Common myeloid progenitor, CD34-positive (primary cell): ENCODE results near the gene RNF180.
"Not testable (repeated sequence)": the region's sequence is repeated elsewhere in the genome, so short reads cannot be mapped to it uniquely, and the experiment has no call there.

Experiments used
- CTCF ChIA-PET: fragments of 350-600 bp; sonication (Branson Sonifier 250); formaldehyde crosslinking; loops from one replicate; lab custom pipeline; 2021; ENCODE audit warnings: antibody characterized with exemption; lab: Charles Lee
- POLR2A ChIA-PET: fragments of 350-600 bp; sonication (Branson Sonifier 250); formaldehyde crosslinking; loops from one replicate; lab custom pipeline; 2021; ENCODE audit warnings: antibody characterized with exemption; lab: Charles Lee
- DNase-seq, 3 donors: peaks; one replicate each; pipeline versions ENCODE4 v3.0.0 to v3.0.0-alpha.2; 2013
- H3K27ac ChIP-seq, 2 experiments: 1 replicate in 1 of 2; 2 replicates in 1 of 2; pipeline ENCODE4 v1.7.0; 2013; ENCODE audit warnings: inconsistent platforms in 2 of 2, low read length in 2 of 2, mild to moderate bottlenecking in 2 of 2, low read depth in 1 of 2, moderate library complexity in 1 of 2; ENCODE audit not compliant: severe bottlenecking in 2 of 2, insufficient read depth in 1 of 2, poor library complexity in 1 of 2
- H3K27me3 ChIP-seq, 5 experiments: replicated peaks in 2 of 5; 1 replicate in 3 of 5; 2 replicates in 2 of 5; pipeline versions ENCODE4 v1.6.1 to v1.7.0; 2013; ENCODE audit warnings: low read length in 4 of 5, mild to moderate bottlenecking in 2 of 5, moderate library complexity in 2 of 5, inconsistent platforms in 1 of 5; ENCODE audit not compliant: insufficient read depth in 5 of 5, control insufficient read depth in 4 of 5
- H3K36me3 ChIP-seq, 4 experiments: 1 replicate in 2 of 4; 2 replicates in 2 of 4; pipeline versions ENCODE4 v1.6.1 to v1.7.0; 2013; ENCODE audit warnings: low read length in 3 of 4, control low read depth in 1 of 4, mild to moderate bottlenecking in 1 of 4; ENCODE audit not compliant: control insufficient read depth in 4 of 4, insufficient read depth in 4 of 4
- H3K4me1 ChIP-seq, 4 experiments: 1 replicate in 3 of 4; 2 replicates in 1 of 4; pipeline versions ENCODE4 v1.6.1 to v1.7.1; 2013; ENCODE audit warnings: low read length in 3 of 4, mild to moderate bottlenecking in 3 of 4, control low read depth in 1 of 4, inconsistent platforms in 1 of 4, moderate library complexity in 1 of 4; ENCODE audit not compliant: control insufficient read depth in 4 of 4, insufficient read depth in 4 of 4; ENCODE audit errors: control extremely low read depth in 1 of 4
- H3K4me3 ChIP-seq, 7 experiments: 1 replicate in 4 of 7; 2 replicates in 3 of 7; pipeline versions ENCODE4 v1.5.1 to v1.7.0; 2013; ENCODE audit warnings: mild to moderate bottlenecking in 7 of 7, low read length in 6 of 7, moderate library complexity in 6 of 7, inconsistent platforms in 2 of 7, low read depth in 2 of 7, control low read depth in 1 of 7; ENCODE audit not compliant: insufficient read depth in 4 of 7, control insufficient read depth in 1 of 7; ENCODE audit errors: extremely low read depth in 1 of 7
- H3K9me3 ChIP-seq, 5 experiments: 1 replicate in 4 of 5; 2 replicates in 1 of 5; pipeline versions ENCODE4 v1.6.1 to v1.7.1; 2013; ENCODE audit warnings: low read length in 4 of 5, mild to moderate bottlenecking in 2 of 5, inconsistent platforms in 1 of 5, low read depth in 1 of 5, moderate library complexity in 1 of 5; ENCODE audit not compliant: control insufficient read depth in 4 of 5, insufficient read depth in 2 of 5; ENCODE audit errors: control extremely low read depth in 1 of 5
- WGBS: methylation state at CpG from one replicate; pipeline ENCODE4 v1.1.5; 2013; ENCODE audit not compliant: insufficient coverage; 5-methylcytosine and 5-hydroxymethylcytosine counted together

The RNF180 gene

GRCh38 chr5:64269164-64269563 lies 103.5 kb downstream of the RNF180 start:
- WGBS: 0% methylated on average over 1 of the region's 4 CpGs
- H3K9me3 ChIP-seq: no peaks in the 10 kb centered on the region
- CTCF ChIA-PET: no interaction called here
- no peak overlapping the region for H3K27ac ChIP-seq
- no peak overlapping the region for H3K4me3 ChIP-seq
- POLR2A ChIA-PET: no interaction called here
- H3K4me1 ChIP-seq: no peaks in the 10 kb centered on the region
- DNase-seq: peak in 2 of 3 donors; percentile 7 to 10
- no peaks in the 10 kb centered on the region for H3K36me3 ChIP-seq
- no peaks in the 10 kb centered on the region for H3K27me3 ChIP-seq

- WGBS: 50% methylated on average over 1 of the region's 1 CpG
- no peak for DNase-seq
- H3K27ac ChIP-seq: no peak overlapping the region
- H3K4me1 ChIP-seq: no peaks in the 10 kb centered on the region
- CTCF ChIA-PET: no interaction called here
- H3K4me3 ChIP-seq: no peak overlapping the region
- no peaks in the 10 kb centered on the region for H3K27me3 ChIP-seq
- no peaks in the 10 kb centered on the region for H3K9me3 ChIP-seq
- POLR2A ChIA-PET: no interaction called here
- no peaks in the 10 kb centered on the region for H3K36me3 ChIP-seq
Measured at GRCh38 chr5:64273276-64273675, 107.6 kb downstream of the RNF180 start.

GRCh38 chr5:64285188-64286130 lies 119.8 kb downstream of the RNF180 start:
- WGBS: 98% methylated on average over 6 of the region's 8 CpGs
- Histone ChIP-seq H3K27ac (no peak overlapping the region), H3K27me3 (no peaks in the 10 kb centered on the region), H3K9me3 (peaks cover 0 to 5% (median 0%) of the 10 kb centered on the region in 5 experiments), H3K4me1 (no peaks in the 10 kb centered on the region), H3K4me3 (no peak overlapping the region), H3K36me3 (no peaks in the 10 kb centered on the region)
- no peak for DNase-seq
- CTCF ChIA-PET: no interaction called here
- POLR2A ChIA-PET: no interaction called here

- Histone ChIP-seq H3K4me1 (no peaks in the 10 kb centered on the region), H3K27ac (no peak overlapping the region), H3K36me3 (no peaks in the 10 kb centered on the region), H3K27me3 (no peaks in the 10 kb centered on the region), H3K9me3 (peaks cover 0 to 5% (median 0%) of the 10 kb centered on the region in 5 experiments), H3K4me3 (no peak overlapping the region)
- no CpG with 5 or more reads among the region's 1 CpG for WGBS
- ChIA-PET POLR2A (no interaction called here), CTCF (no interaction called here)
- no peak for DNase-seq
Measured at GRCh38 chr5:64286381-64286780, 120.7 kb downstream of the RNF180 start.

DNA sequence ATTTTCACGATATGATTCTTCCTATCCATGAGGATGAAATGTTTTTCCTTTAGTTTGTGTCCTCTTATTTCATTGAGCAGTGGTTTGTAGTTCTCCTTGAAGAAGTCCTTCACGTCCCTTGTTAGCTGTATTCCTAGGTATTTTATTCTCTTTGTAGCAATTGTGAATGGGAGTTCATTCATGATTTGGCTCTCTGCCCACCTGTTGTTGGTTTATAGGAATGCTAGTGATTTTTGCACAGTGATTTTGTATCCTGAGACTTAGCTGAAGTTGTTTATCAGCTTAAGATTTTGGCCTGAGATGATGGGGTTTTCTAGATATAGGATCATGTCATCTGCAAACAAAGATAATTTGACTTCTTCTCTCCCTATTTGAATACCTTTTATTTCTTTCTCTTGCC lies 122.9 kb downstream of the RNF180 start:
- H3K4me3 ChIP-seq, H3K27me3 ChIP-seq, CTCF ChIA-PET, DNase-seq, H3K4me1 ChIP-seq, H3K36me3 ChIP-seq, H3K27ac ChIP-seq, POLR2A ChIA-PET: not testable (repeated sequence)
- peaks cover 0 to 11% (median 1%) of the 10 kb centered on the region in 5 experiments for H3K9me3 ChIP-seq
- no CpG with 5 or more reads among the region's 2 CpGs for WGBS

- no peak overlapping the region for H3K4me3 ChIP-seq
- no peak for DNase-seq
- no peaks in the 10 kb centered on the region for H3K36me3 ChIP-seq
- 96% methylated on average over 3 of the region's 3 CpGs for WGBS
- peaks cover 0 to 6% (median 1%) of the 10 kb centered on the region in 5 experiments for H3K9me3 ChIP-seq
- ChIA-PET CTCF (no interaction called here), POLR2A (no interaction called here)
- H3K27ac ChIP-seq: no peak overlapping the region
- H3K27me3 ChIP-seq: no peaks in the 10 kb centered on the region
- no peaks in the 10 kb centered on the region for H3K4me1 ChIP-seq
Measured at GRCh38 chr5:64292611-64293215, 127.1 kb downstream of the RNF180 start.

DNA sequence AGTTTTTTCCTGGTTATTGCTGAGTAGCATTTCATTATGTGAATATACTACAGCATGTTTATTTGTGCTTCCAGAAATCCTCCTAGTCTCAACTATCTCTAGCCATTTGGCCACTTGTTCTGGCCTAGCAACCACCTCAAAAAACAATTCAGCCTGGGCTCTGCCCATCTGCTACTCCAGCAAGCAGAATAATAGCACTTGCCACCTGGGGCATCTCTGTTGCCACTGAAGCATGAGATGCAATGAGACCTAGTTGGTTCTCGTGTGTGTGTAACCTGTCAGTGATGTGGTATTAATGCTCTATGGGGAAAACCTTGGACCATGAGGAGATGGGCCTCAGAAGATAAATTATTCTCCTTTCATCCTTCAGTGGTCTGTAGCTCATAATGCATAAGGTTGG lies 129.5 kb downstream of the RNF180 start:
- Histone ChIP-seq H3K27me3 (no peaks in the 10 kb centered on the region), H3K4me3 (no peak overlapping the region), H3K9me3 (peaks cover 0 to 6% (median 1%) of the 10 kb centered on the region in 5 experiments), H3K4me1 (no peaks in the 10 kb centered on the region), H3K27ac (no peak overlapping the region), H3K36me3 (no peaks in the 10 kb centered on the region)
- 100% methylated on average over 1 of the region's 1 CpG for WGBS
- DNase-seq: no peak
- ChIA-PET POLR2A (no interaction called here), CTCF (no interaction called here)
